Measurements from ENCODE around the gene ZNF860.

DNA sequence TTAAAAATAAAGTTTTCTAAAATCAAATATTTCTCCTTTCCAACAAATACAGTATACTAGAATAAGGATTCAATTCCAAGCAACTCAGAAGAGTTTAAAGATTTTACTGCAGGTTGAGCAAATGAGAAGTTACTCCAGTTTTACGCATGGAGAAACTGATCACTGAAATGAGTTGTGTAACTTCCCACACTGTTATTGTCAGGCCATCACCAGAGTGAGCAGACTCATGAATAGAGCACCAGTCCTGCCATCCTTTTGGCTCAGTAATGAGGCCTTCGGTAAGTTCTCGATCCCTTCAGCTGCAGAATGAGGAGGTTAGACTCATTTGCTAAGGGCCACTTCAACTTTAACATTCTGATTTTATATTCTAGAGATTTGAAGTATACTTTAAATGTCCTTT is 48.6 kb upstream of the ZNF860 start:
- TF ChIP-seq, protein P1, sequence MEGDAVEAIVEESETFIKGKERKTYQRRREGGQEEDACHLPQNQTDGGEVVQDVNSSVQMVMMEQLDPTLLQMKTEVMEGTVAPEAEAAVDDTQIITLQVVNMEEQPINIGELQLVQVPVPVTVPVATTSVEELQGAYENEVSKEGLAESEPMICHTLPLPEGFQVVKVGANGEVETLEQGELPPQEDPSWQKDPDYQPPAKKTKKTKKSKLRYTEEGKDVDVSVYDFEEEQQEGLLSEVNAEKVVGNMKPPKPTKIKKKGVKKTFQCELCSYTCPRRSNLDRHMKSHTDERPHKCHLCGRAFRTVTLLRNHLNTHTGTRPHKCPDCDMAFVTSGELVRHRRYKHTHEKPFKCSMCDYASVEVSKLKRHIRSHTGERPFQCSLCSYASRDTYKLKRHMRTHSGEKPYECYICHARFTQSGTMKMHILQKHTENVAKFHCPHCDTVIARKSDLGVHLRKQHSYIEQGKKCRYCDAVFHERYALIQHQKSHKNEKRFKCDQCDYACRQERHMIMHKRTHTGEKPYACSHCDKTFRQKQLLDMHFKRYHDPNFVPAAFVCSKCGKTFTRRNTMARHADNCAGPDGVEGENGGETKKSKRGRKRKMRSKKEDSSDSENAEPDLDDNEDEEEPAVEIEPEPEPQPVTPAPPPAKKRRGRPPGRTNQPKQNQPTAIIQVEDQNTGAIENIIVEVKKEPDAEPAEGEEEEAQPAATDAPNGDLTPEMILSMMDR (conservative IDR thresholded peaks at IDR 0.05; ENCODE audit: low read length): no peak
- TF ChIP-seq EZH2phosphoT487 (IDR thresholded peaks at IDR 0.05; ENCODE audit: borderline replicate concordance, low read depth, low read length): no peak

Measured in OCI-LY7 (cell line).